ENCODE data around the gene IGFLR1. TPM values are rescaled to one million over a fixed set of nuclear protein-coding genes. Genes with fewer than 3 reads are reported as not detected.
A peak's percentile ranks its signal among the peaks of the same experiment; 100 is the strongest.

Gene IGFLR1
- total and polyA plus RNA-seq, 11 donors = 0.74 to 25.2 (median 3.6) TPM

DNA sequence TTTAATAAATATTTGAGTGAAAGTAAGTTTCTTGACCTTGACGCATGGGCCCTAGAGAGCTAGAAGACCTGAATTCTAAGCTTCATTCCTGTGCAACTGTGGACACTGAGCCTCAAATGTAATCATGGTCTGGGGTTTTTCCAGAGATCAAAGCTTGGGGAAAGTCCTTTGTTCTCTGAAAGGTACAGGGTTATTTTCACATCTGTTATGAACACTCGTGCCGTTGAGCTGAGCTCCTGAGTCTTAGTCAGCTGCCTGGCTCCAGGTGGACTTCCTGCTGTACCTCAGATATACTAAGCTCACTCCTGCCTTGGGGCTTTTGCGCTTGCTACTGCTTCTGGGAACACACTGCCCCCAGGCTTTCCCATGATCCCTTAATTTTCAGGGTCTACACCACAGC is 45.4 kb downstream of the IGFLR1 start:
- 73 to 87% (median 79%) methylated on average over 4 of the region's 4 CpGs for WGBS, 4 donors
- DNase-seq (no peak), ATAC-seq (no peak)
- no peak overlapping the region for H3K27ac ChIP-seq
- H3K4me1 ChIP-seq = peaks cover 0 to 5% (median 0%) of the 10 kb centered on the region in 12 donors
- H3K4me3 ChIP-seq = no peak overlapping the region
- H3K36me3 ChIP-seq = no peaks in the 10 kb centered on the region
- no peaks in the 10 kb centered on the region for H3K27me3 ChIP-seq
- TF ChIP-seq, protein P1, sequence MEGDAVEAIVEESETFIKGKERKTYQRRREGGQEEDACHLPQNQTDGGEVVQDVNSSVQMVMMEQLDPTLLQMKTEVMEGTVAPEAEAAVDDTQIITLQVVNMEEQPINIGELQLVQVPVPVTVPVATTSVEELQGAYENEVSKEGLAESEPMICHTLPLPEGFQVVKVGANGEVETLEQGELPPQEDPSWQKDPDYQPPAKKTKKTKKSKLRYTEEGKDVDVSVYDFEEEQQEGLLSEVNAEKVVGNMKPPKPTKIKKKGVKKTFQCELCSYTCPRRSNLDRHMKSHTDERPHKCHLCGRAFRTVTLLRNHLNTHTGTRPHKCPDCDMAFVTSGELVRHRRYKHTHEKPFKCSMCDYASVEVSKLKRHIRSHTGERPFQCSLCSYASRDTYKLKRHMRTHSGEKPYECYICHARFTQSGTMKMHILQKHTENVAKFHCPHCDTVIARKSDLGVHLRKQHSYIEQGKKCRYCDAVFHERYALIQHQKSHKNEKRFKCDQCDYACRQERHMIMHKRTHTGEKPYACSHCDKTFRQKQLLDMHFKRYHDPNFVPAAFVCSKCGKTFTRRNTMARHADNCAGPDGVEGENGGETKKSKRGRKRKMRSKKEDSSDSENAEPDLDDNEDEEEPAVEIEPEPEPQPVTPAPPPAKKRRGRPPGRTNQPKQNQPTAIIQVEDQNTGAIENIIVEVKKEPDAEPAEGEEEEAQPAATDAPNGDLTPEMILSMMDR (IDR thresholded peaks at IDR 0.05) = no peak
- intact Hi-C loops (cut with DNase I) = loop anchor here in 1 of 10 donors (10.0 kb wide), 2 partner anchors 128 to 238 kb away; partner anchors contain the start of gene LRFN3
- no peaks in the 10 kb centered on the region for H3K9me3 ChIP-seq

DNA sequence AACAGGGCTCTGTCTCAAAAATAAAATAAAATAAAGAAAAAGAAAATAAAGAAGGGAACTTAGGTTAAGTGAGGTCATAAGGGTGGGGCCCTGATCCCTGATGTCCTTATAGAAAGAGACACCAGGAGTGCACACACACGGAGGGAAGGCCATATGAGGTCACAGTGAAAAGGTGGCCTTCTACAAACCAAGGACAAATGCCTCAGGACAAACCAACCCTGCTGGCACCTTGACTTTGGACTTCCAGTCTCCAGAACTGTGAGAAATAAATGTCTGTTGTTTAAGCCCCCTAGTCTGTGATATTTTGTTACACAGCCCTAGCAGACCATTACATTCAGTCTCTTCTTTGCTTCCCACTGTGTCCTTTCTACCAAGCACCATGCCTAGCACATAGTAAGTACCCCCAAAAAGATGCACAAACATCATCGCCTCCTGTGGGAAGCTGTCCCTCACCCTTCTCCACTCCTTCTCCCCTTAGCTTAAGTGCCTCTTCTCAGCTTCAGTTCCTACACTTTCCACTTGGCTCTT is 46.3 kb downstream of the IGFLR1 start:
- H3K27ac ChIP-seq = no peak overlapping the region
- TF ChIP-seq, protein P1 (IDR thresholded peaks at IDR 0.05) = no peak
- TF ChIP-seq POLR2A (IDR thresholded peaks at IDR 0.05) = no peak
- no peak for DNase-seq
- H3K4me1 ChIP-seq = peaks cover 0 to 4% (median 0%) of the 10 kb centered on the region in 12 donors
- ATAC-seq = no peak
- intact Hi-C loops (cut with DNase I) = loop anchor here in 2 of 10 donors (2.0 to 10.0 kb wide), 3 partner anchors 21 to 239 kb away; partner anchors contain the start of gene LRFN3 (in 1 of the 2)
- no peak overlapping the region for H3K4me3 ChIP-seq
- no peaks in the 10 kb centered on the region for H3K9me3 ChIP-seq
- no peaks in the 10 kb centered on the region for H3K36me3 ChIP-seq
- no peaks in the 10 kb centered on the region for H3K27me3 ChIP-seq
- WGBS, 4 donors = 75 to 85% (median 81%) methylated on average over 2 of the region's 2 CpGs

DNA sequence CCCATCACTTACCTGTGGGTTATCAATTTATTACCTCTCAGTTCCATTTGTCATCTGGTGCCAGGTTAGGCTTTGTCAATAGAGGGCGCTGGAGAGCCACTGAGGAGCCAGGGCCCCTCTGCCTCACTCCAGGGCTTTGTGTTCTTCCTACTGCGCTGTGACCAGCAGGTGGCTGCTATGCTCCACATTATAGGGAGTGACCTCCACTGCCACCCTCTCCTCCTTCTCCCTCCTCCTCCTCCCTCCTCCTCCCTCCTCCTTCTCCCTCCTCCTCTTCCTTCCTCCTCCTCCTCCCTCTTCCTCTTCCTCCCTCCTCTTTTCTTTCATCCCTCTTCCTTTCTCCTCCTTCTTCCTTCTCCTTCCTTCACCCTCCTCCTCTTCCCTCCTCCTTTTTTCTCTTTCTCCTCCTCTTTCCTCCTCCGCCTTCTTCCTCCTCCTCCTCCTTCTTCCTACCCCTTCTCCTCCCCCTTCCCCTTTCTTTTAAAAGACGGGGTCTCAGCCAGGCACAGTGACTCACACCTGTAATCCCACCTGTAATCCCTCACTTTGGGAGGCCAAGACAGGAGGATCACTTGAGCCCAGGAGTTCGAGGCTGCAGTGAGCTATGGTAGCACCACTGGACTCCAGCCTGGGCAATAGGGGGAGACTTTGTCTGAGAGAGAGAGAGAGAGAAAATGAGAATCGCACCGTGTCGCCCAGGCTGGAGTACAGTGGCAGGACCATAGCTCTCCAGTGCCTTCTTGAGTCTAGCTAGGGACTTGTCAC is 48.2 kb downstream of the IGFLR1 start:
- Histone ChIP-seq H3K9me3 (no peaks in the 10 kb centered on the region), H3K36me3 (no peaks in the 10 kb centered on the region), H3K27me3 (no peaks in the 10 kb centered on the region), H3K4me3 (no peak overlapping the region), H3K27ac (no peak overlapping the region), H3K4me1 (peaks cover 0 to 4% (median 0%) of the 10 kb centered on the region in 12 donors)
- no peak for TF ChIP-seq POLR2A (IDR thresholded peaks at IDR 0.05)
- TF ChIP-seq, protein P1 (IDR thresholded peaks at IDR 0.05) = peak; percentile 94 to 100 (median 96)
- ATAC-seq = peak; percentile 98 to 100 (median 100)
- peak; percentile 82 to 91 (median 86) for DNase-seq
- 26 to 34% (median 30%) methylated on average over 8 of the region's 8 CpGs for WGBS, 4 donors
- intact Hi-C loops (cut with DNase I) = loop anchor here in 9 of 10 donors (1.0 to 10.0 kb wide), 11 partner anchors 22 to 243 kb away; partner anchors contain the start of gene LRFN3 (in 2 of the 9)

- TF ChIP-seq, protein P1 (IDR thresholded peaks at IDR 0.05) = no peak
- no peak for TF ChIP-seq POLR2A (IDR thresholded peaks at IDR 0.05)
- Histone ChIP-seq H3K36me3 (no peaks in the 10 kb centered on the region), H3K4me3 (no peak overlapping the region), H3K9me3 (no peaks in the 10 kb centered on the region), H3K4me1 (peaks cover 0 to 4% (median 0%) of the 10 kb centered on the region in 12 donors), H3K27ac (no peak overlapping the region), H3K27me3 (no peaks in the 10 kb centered on the region)
- ATAC-seq (peak in 1 of 4 donors; percentile 6), DNase-seq (no peak)
- intact Hi-C loops (cut with DNase I) = loop anchor here in 8 of 10 donors (1.0 to 10.0 kb wide), 9 partner anchors 23 to 244 kb away; partner anchors contain the start of gene LRFN3 (in 2 of the 8)
- 13 to 15% (median 14%) methylated on average over 8 of the region's 8 CpGs for WGBS, 4 donors
Measured at GRCh38 chr19:35693422-35693821, 48.8 kb downstream of the IGFLR1 start.
